ENCODE data around the gene TMEM203. TPM values are rescaled to one million over a fixed set of nuclear protein-coding genes. Genes with fewer than 3 reads are reported as not detected.

TMEM203 gene
- total RNA-seq, 1 donor from 2014 or later, result 26.6 TPM

DNA sequence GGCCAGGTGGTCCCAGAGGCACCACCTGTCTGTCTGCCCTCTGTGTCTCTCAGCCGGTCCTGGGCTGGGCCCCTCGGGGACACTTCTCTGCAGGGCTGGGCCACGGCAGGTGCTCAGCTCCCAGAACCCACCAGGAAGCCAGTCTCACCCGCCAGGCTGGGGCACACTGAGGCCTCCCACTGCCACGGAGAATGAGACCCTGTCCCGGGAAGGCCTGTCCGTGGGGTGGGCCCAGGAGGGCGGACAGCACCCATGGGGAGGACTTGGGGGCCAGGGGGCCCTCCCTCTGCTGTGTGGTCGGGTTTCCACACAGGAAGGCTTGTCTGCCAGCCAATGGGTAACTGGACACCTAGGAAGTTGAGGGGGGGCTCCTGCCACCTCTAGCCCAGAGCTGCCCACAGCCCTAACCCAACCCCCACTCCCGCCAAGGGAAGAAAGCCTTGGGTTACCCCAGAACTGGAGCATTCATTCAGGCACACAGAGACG is 31.5 kb upstream of the TMEM203 start:
- intact Hi-C loops (cut with DNase I), result no loop called here
- Histone ChIP-seq H3K36me3 (peaks cover 3% of the 10 kb centered on the region), H3K4me1 (peaks cover 39% of the 10 kb centered on the region), H3K9me3 (no peaks in the 10 kb centered on the region), H3K27me3 (ENCODE audit: low read depth) (peaks cover 26% of the 10 kb centered on the region), H3K4me3 (no peak overlapping the region), H3K27ac (no peak overlapping the region)
- DNase-seq, result no peak
- TF ChIP-seq, protein P1, sequence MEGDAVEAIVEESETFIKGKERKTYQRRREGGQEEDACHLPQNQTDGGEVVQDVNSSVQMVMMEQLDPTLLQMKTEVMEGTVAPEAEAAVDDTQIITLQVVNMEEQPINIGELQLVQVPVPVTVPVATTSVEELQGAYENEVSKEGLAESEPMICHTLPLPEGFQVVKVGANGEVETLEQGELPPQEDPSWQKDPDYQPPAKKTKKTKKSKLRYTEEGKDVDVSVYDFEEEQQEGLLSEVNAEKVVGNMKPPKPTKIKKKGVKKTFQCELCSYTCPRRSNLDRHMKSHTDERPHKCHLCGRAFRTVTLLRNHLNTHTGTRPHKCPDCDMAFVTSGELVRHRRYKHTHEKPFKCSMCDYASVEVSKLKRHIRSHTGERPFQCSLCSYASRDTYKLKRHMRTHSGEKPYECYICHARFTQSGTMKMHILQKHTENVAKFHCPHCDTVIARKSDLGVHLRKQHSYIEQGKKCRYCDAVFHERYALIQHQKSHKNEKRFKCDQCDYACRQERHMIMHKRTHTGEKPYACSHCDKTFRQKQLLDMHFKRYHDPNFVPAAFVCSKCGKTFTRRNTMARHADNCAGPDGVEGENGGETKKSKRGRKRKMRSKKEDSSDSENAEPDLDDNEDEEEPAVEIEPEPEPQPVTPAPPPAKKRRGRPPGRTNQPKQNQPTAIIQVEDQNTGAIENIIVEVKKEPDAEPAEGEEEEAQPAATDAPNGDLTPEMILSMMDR (IDR thresholded peaks at IDR 0.05), result no peak
- ATAC-seq, result no peak

DNA sequence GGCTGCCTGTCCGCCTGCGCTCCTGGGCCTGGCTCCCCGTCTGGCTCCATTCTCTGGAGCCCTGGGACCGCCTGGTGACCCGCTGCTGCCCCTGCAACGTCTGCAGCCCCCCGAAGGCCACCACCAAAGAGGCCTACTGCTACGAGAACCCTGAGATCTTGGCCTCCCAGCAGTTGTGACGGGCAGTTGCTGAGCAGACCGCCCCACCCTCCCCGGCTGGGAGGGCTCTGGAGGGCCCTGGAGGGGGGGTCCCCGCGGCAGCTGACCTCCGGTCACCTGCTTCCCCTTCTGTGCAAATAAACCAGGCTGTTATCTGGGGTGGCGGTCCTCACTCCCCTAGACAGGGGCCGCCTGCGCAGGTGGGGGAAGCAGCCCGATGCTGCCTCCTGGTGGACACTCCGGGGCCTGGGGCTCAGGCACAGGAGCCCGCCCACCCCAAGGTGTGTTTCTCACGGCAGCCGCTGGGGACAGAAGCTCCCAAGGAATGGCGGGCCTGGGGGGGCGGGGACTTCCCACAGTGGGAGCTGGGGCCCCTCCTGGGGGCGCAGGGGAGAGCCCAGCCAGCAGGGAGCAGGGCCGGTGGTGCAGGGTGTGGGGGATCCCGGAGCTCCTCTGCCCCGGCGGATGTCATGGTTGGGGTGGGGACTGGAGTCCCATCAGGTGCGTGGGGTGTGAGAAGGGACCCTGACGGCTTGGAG is 30.9 kb upstream of the TMEM203 start:
- no peaks in the 10 kb centered on the region for H3K36me3 ChIP-seq
- ATAC-seq, result peak; percentile 60 to 68
- peak; percentile 93 for DNase-seq
- no peak overlapping the region for H3K27ac ChIP-seq
- peak overlapping the region; percentile 17 for H3K4me3 ChIP-seq
- H3K4me1 ChIP-seq, result peaks cover 37% of the 10 kb centered on the region
- peaks cover 32% of the 10 kb centered on the region for H3K27me3 ChIP-seq (ENCODE audit: low read depth)
- H3K9me3 ChIP-seq, result no peaks in the 10 kb centered on the region
- TF ChIP-seq, protein P1 (IDR thresholded peaks at IDR 0.05), result peak; percentile 96
- intact Hi-C loops (cut with DNase I), result no loop called here

DNA sequence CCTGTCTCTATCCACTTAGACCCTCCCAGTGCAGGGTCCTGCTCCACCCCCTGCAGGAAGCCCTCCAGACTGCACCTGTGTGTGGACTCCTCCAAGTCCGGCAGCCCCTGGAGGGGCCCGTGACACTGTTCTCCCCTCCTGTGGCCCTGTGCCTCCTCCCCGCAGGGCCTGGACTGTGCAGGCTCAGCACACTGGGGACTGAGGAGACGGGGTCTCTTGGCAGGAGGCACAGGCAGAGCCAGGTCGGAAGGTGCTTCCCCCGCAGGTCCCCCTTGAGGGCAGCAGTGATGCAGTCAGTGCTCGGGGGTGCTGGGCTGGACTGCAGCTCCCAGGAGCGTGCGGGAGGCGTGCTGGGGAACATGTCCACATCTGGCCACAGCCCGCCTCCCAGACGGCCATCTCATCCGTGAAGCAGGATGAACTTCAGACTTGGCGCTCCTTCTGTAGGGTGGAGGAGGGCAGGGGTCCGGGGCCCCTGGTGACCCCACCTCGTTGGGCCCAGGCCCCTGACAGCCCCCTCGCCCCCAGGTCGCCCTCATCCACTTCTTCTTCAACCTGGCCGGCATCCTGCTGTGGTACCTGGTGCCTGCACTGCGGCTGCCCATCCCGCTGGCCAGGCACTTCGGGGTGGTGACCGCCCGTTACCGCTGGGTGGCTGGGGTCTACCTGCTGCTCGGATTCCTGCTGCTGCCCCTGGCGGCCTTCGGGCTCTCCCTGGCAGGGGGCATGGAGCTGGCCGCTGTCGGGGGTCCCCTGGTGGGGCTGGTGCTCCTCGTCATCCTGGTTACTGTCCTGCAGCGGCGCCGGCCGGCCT is 30.2 kb upstream of the TMEM203 start:
- TF ChIP-seq, protein P1 (IDR thresholded peaks at IDR 0.05), result no peak
- H3K27me3 ChIP-seq (ENCODE audit: low read depth), result peaks cover 39% of the 10 kb centered on the region
- intact Hi-C loops (cut with DNase I), result no loop called here
- DNase-seq (no peak), ATAC-seq (no peak)
- H3K4me3 ChIP-seq, result peak overlapping the region; percentile 8
- H3K4me1 ChIP-seq, result peaks cover 37% of the 10 kb centered on the region
- no peaks in the 10 kb centered on the region for H3K36me3 ChIP-seq
- H3K27ac ChIP-seq, result no peak overlapping the region
- H3K9me3 ChIP-seq, result no peaks in the 10 kb centered on the region

DNA sequence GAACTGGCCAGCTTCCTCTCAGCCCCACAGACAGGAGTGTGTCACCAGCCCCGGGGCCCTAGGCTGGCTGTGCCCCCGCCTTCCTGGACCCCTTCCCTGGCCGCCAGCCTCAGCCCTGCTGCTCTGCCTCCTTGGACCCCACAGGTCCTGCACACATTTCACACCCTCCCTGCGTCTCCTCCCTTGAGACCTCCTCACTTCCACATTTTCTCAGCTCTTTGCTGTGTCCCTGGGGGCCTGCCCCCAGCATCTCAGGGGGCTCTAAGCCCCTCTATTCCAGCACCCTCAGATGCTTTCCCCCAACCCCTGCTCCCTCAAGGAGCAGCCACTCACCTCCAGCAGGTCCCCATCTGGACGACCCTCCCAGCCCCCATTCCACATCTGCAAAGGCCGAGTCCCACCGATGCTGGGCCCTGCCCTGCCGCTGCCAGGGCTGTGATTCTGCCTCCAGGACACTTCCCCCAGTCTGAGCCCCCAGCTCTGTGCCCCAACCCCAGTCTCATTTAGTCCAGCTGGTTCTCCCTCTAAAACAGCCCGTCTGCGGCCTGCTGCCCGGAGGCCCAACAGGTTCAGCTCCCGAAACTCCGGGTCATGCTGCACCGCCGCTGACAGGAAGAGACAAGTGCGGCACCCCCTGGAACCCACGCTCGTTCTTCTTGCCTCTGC is 29.4 kb upstream of the TMEM203 start:
- DNase-seq (no peak), ATAC-seq (no peak)
- Histone ChIP-seq H3K36me3 (no peaks in the 10 kb centered on the region), H3K4me1 (peaks cover 34% of the 10 kb centered on the region), H3K27me3 (ENCODE audit: low read depth) (peaks cover 46% of the 10 kb centered on the region), H3K27ac (no peak overlapping the region), H3K9me3 (no peaks in the 10 kb centered on the region), H3K4me3 (no peak overlapping the region)
- intact Hi-C loops (cut with DNase I), result no loop called here
- TF ChIP-seq, protein P1 (IDR thresholded peaks at IDR 0.05), result no peak

DNA sequence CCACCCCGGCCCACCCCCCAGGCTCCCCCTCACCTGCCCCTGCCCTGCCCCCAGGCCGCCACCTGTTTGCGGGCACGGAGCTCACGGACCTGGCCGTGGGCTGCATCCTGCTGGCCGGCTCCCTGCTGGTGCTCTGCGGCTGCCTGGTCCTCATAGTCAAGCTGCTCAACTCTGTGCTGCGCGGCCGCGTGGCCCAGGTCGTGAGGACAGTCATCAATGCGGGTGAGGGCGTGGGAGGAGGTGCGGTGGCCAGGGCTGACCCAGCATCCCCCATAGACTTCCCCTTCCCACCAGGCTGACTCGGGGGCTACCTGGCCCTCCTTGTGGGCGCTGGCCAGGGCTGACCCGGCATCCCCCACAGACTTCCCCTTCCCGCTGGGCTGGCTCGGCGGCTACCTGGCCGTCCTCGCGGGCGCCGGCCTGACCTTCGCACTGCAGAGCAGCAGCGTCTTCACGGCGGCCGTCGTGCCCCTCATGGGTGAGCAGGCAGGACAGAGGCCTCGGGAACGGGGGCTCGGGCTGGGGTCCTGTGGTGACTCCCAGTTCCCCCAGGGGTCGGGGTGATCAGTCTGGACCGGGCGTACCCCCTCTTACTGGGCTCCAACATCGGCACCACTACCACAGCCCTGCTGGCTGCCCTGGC is 28.7 kb upstream of the TMEM203 start:
- H3K4me1 ChIP-seq, result peaks cover 27% of the 10 kb centered on the region
- ATAC-seq (no peak), DNase-seq (no peak)
- intact Hi-C loops (cut with DNase I), result no loop called here
- no peak overlapping the region for H3K4me3 ChIP-seq
- H3K27ac ChIP-seq, result no peak overlapping the region
- H3K9me3 ChIP-seq, result no peaks in the 10 kb centered on the region
- no peaks in the 10 kb centered on the region for H3K36me3 ChIP-seq
- TF ChIP-seq, protein P1 (IDR thresholded peaks at IDR 0.05), result no peak
- peaks cover 53% of the 10 kb centered on the region for H3K27me3 ChIP-seq (ENCODE audit: low read depth)

Measured in lower lobe of right lung (tissue), 2 donors.